ENCODE data around the gene SLC22A13. TPM values are rescaled to one million over a fixed set of nuclear protein-coding genes. Genes with fewer than 3 reads are reported as not detected.
"Not testable (repeated sequence)": the region's sequence is repeated elsewhere in the genome, so short reads cannot be mapped to it uniquely, and the experiment has no call there.

The SLC22A13 gene
- total RNA-seq, 2 donors from 2014 or later: 0.52 TPM; not detected in 1

GRCh38 chr3:38315488-38316230, 50.0 kb downstream of the SLC22A13 start:
- no peak for ATAC-seq
- no peak overlapping the region for H3K4me3 ChIP-seq
- no peak for DNase-seq
- no peaks in the 10 kb centered on the region for H3K27me3 ChIP-seq
- 62 to 69% methylated on average over 5 to 10 of the region's 10 CpGs for WGBS, 2 donors
- H3K4me1 ChIP-seq: no peaks in the 10 kb centered on the region
- TF ChIP-seq CTCF (IDR thresholded peaks at IDR 0.05) (no peak), POLR2A (IDR thresholded peaks at IDR 0.05) (no peak)
- intact Hi-C loops (cut with DNase I): no loop called here
- H3K9me3 ChIP-seq: no peaks in the 10 kb centered on the region
- H3K27ac ChIP-seq: no peak overlapping the region
- no peaks in the 10 kb centered on the region for H3K36me3 ChIP-seq (replicated peaks in 1 of 2; ENCODE audit: insufficient read depth in 1 of 2, low read depth in 2 of 2)

- DNase-seq (no peak), ATAC-seq (no peak)
- 69 to 75% methylated on average over 18 to 22 of the region's 22 CpGs for WGBS, 2 donors
- TF ChIP-seq POLR2A (IDR thresholded peaks at IDR 0.05) (no peak), CTCF (IDR thresholded peaks at IDR 0.05) (no peak)
- intact Hi-C loops (cut with DNase I): no loop called here
- H3K4me1 ChIP-seq: no peaks in the 10 kb centered on the region
- H3K4me3 ChIP-seq: no peak overlapping the region
- no peak overlapping the region for H3K27ac ChIP-seq
- no peaks in the 10 kb centered on the region for H3K27me3 ChIP-seq
- no peaks in the 10 kb centered on the region for H3K9me3 ChIP-seq
- H3K36me3 ChIP-seq (replicated peaks in 1 of 2; ENCODE audit: insufficient read depth in 1 of 2, low read depth in 2 of 2): no peaks in the 10 kb centered on the region
Observed at GRCh38 chr3:38316356-38317191, 51.0 kb downstream of the SLC22A13 start.

- H3K27ac ChIP-seq: no peak overlapping the region
- no peaks in the 10 kb centered on the region for H3K36me3 ChIP-seq (replicated peaks in 1 of 2; ENCODE audit: insufficient read depth in 1 of 2, low read depth in 2 of 2)
- WGBS, 2 donors: 86 to 90% methylated on average over 7 of the region's 7 CpGs
- no peaks in the 10 kb centered on the region for H3K27me3 ChIP-seq
- no peaks in the 10 kb centered on the region for H3K4me1 ChIP-seq
- TF ChIP-seq CTCF (IDR thresholded peaks at IDR 0.05): no peak
- no peak for TF ChIP-seq POLR2A (IDR thresholded peaks at IDR 0.05)
- ATAC-seq: no peak
- intact Hi-C loops (cut with DNase I): no loop called here
- no peak overlapping the region for H3K4me3 ChIP-seq
- H3K9me3 ChIP-seq: no peaks in the 10 kb centered on the region
- DNase-seq: no peak
Observed at GRCh38 chr3:38317192-38317759, 51.7 kb downstream of the SLC22A13 start.

GRCh38 chr3:38318766-38319671, 53.4 kb downstream of the SLC22A13 start:
- intact Hi-C loops (cut with DNase I): no loop called here
- Histone ChIP-seq H3K27ac (no peak overlapping the region), H3K27me3 (no peaks in the 10 kb centered on the region), H3K9me3 (no peaks in the 10 kb centered on the region), H3K36me3 (replicated peaks in 1 of 2; ENCODE audit: insufficient read depth in 1 of 2, low read depth in 2 of 2) (no peaks in the 10 kb centered on the region), H3K4me3 (no peak overlapping the region), H3K4me1 (no peaks in the 10 kb centered on the region)
- ATAC-seq (no peak), DNase-seq (no peak)
- TF ChIP-seq POLR2A (IDR thresholded peaks at IDR 0.05) (no peak), CTCF (IDR thresholded peaks at IDR 0.05) (no peak)
- WGBS, 2 donors: 77 to 89% methylated on average over 7 to 8 of the region's 8 CpGs

GRCh38 chr3:38320638-38321037, 55.0 kb downstream of the SLC22A13 start:
- WGBS, 2 donors: 86 to 92% methylated on average over 4 of the region's 4 CpGs

More at GRCh38 chr3:38320638-38321037, 55.0 kb downstream of the SLC22A13 start:
- H3K4me3 ChIP-seq; H3K27ac ChIP-seq; H3K9me3 ChIP-seq; H3K36me3 ChIP-seq (replicated peaks in 1 of 2; ENCODE audit: insufficient read depth in 1 of 2, low read depth in 2 of 2); intact Hi-C loops (cut with DNase I); H3K4me1 ChIP-seq; H3K27me3 ChIP-seq; ATAC-seq; DNase-seq: not testable (repeated sequence)

Data from body of pancreas (tissue), 4 donors.